Trophoblast cell (in vitro differentiated cells and primary cell): ENCODE results near the gene IP6K2.
A peak's percentile ranks its signal among the peaks of the same experiment; 100 is the strongest.

ENCODE experiments used
- DNase-seq, 2 donors: peaks; one replicate each; pipeline ENCODE4 v3.0.0-alpha.2; 2016
- H2AFZ ChIP-seq: 2 replicates; pipeline ENCODE4 v1.6.1; 2013; ENCODE audit warnings: low read length, moderate library complexity, mild to moderate bottlenecking; ENCODE audit not compliant: insufficient read depth, poor library complexity
- H2AK5ac ChIP-seq: 2 replicates; pipeline ENCODE4 v1.6.1; 2013; ENCODE audit warnings: mild to moderate bottlenecking, low read length
- H2BK120ac ChIP-seq: 2 replicates; pipeline ENCODE4 v1.6.1; 2013; ENCODE audit warnings: low read length, mild to moderate bottlenecking, moderate library complexity; ENCODE audit not compliant: insufficient read depth, poor library complexity
- H2BK12ac ChIP-seq: 2 replicates; pipeline ENCODE4 v1.6.1; 2013; ENCODE audit warnings: mild to moderate bottlenecking, low read length, moderate library complexity
- H2BK5ac ChIP-seq: 2 replicates; pipeline ENCODE4 v1.6.1; 2013; ENCODE audit warnings: low read length, low read depth, moderate library complexity, mild to moderate bottlenecking; ENCODE audit not compliant: poor library complexity
- H3K14ac ChIP-seq: 2 replicates; pipeline ENCODE4 v1.6.1; 2013; ENCODE audit warnings: mild to moderate bottlenecking, low read length
- H3K18ac ChIP-seq: 2 replicates; pipeline ENCODE4 v1.6.1; 2013; ENCODE audit warnings: mild to moderate bottlenecking, low read length
- H3K23ac ChIP-seq: 2 replicates; pipeline ENCODE4 v1.6.1; 2013; ENCODE audit warnings: low read length
- H3K27ac ChIP-seq: 2 replicates; pipeline ENCODE4 v1.5.1; 2013; ENCODE audit warnings: low read depth, mild to moderate bottlenecking, inconsistent platforms, low read length, moderate library complexity
- H3K27me3 ChIP-seq: 2 replicates; pipeline ENCODE4 v1.6.1; 2013; ENCODE audit warnings: inconsistent platforms, mild to moderate bottlenecking, low read length, moderate library complexity; ENCODE audit not compliant: insufficient read depth
- H3K36me3 ChIP-seq, 2 experiments: 1 replicate in 1 of 2; 2 replicates in 1 of 2; pipeline ENCODE4 v1.6.1; 2013; ENCODE audit warnings: low read length in 2 of 2, mild to moderate bottlenecking in 2 of 2, moderate library complexity in 1 of 2; ENCODE audit not compliant: insufficient read depth in 2 of 2, control insufficient read depth in 1 of 2
- H3K4ac ChIP-seq: 2 replicates; pipeline ENCODE4 v1.6.1; 2013; ENCODE audit warnings: low read depth, mild to moderate bottlenecking, low read length, moderate library complexity
- H3K4me1 ChIP-seq, 2 experiments: 1 replicate in 1 of 2; 2 replicates in 1 of 2; pipeline ENCODE4 v1.6.1; 2013; ENCODE audit warnings: low read length in 2 of 2, mild to moderate bottlenecking in 2 of 2, moderate library complexity in 1 of 2; ENCODE audit not compliant: insufficient read depth in 2 of 2, control insufficient read depth in 1 of 2
- H3K4me2 ChIP-seq: 2 replicates; pipeline ENCODE4 v1.6.1; 2013; ENCODE audit warnings: inconsistent platforms, mild to moderate bottlenecking, low read length, moderate library complexity
- H3K4me3 ChIP-seq: 2 replicates; pipeline ENCODE4 v1.5.1; 2013; ENCODE audit warnings: mild to moderate bottlenecking, low read depth, low read length, inconsistent platforms
- H3K79me1 ChIP-seq: one replicate; pipeline ENCODE4 v1.6.1; 2013; ENCODE audit warnings: low read length
- H3K79me2 ChIP-seq: 2 replicates; pipeline ENCODE4 v1.6.1; 2013; ENCODE audit warnings: low read length, mild to moderate bottlenecking; ENCODE audit not compliant: control insufficient read depth, insufficient read depth, poor library complexity
- H3K9ac ChIP-seq: 2 replicates; pipeline ENCODE4 v1.6.1; 2013; ENCODE audit warnings: mild to moderate bottlenecking, low read length
- H3K9me3 ChIP-seq: 2 replicates; pipeline ENCODE4 v1.6.1; 2013; ENCODE audit warnings: low read depth, mild to moderate bottlenecking, control low read depth, inconsistent platforms, low read length; ENCODE audit not compliant: insufficient read depth
- H4K12ac ChIP-seq: 2 replicates; pipeline ENCODE4 v1.6.1; 2013; ENCODE audit warnings: low read depth, mild to moderate bottlenecking, low read length, moderate library complexity
- H4K8ac ChIP-seq: 2 replicates; pipeline ENCODE4 v1.6.1; 2013; ENCODE audit warnings: low read depth, mild to moderate bottlenecking, low read length, moderate library complexity
- H4K91ac ChIP-seq: one replicate; pipeline ENCODE4 v1.6.1; 2013; ENCODE audit warnings: low read depth, mild to moderate bottlenecking, low read length, moderate library complexity
- WGBS: extraction: QIAGEN DNeasy Blood & Tissue Kit; methylation state at CpG from one replicate; pipeline ENCODE4 v1.1.7; 2013; ENCODE audit warnings: missing lambda C conversion rate; ENCODE audit not compliant: insufficient read length, insufficient coverage; ENCODE audit errors: extremely low coverage; 5-methylcytosine and 5-hydroxymethylcytosine counted together

Gene IP6K2

GRCh38 chr3:48698891-48699290, 18.1 kb downstream of the IP6K2 start:
- Histone ChIP-seq H3K27ac (no peak overlapping the region), H3K27me3 (no peaks in the 10 kb centered on the region), H4K91ac (no peak overlapping the region), H2BK120ac (no peak overlapping the region), H2AK5ac (no peak overlapping the region), H3K79me2 (peaks cover 21% of the 10 kb centered on the region), H3K4me3 (no peak overlapping the region), H2BK12ac (no peak overlapping the region), H3K4me1 (peaks cover 12 to 13% of the 10 kb centered on the region in 2 experiments), H3K79me1 (no peaks in the 10 kb centered on the region), H3K18ac (no peak overlapping the region), H4K8ac (no peak overlapping the region), H4K12ac (no peak overlapping the region), H2AFZ (no peak overlapping the region), H3K36me3 (peaks cover 32 to 34% of the 10 kb centered on the region in 2 experiments), H3K9ac (no peak overlapping the region), H3K23ac (no peak overlapping the region), H3K14ac (no peak overlapping the region), H3K4ac (peak overlapping the region; percentile 50), H3K9me3 (no peaks in the 10 kb centered on the region), H3K4me2 (no peak overlapping the region), H2BK5ac (no peak overlapping the region)
- WGBS: no CpG with 5 or more reads among the region's 8 CpGs
- DNase-seq: peak; percentile 58 to 69

DNA sequence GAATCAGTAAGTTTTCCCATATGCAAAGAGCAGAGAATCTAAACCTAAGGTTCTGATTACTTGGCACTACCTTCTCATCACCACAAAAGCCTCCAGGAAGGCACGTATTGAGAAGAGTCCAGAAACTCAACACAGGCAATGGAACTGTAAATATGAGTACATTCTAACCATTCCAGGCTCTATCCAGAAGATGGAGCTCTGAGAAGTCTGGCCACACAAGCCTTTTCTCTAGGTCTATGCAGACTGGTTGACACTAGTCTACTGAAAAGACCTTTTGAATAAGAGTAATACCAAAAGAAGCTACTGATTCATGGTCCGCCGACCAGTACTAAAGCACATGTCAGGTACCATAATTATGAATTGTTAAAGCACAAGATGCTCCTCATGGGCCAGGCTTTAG, 19.1 kb downstream of the IP6K2 start:
- Histone ChIP-seq H3K9ac (no peak overlapping the region), H3K23ac (no peak overlapping the region), H2AFZ (no peak overlapping the region), H3K27me3 (no peaks in the 10 kb centered on the region), H2AK5ac (no peak overlapping the region), H3K18ac (no peak overlapping the region), H3K9me3 (no peaks in the 10 kb centered on the region), H3K4me2 (no peak overlapping the region), H2BK12ac (no peak overlapping the region), H3K36me3 (peaks cover 37 to 43% of the 10 kb centered on the region in 2 experiments), H3K4ac (peak overlapping the region; percentile 50), H3K79me1 (no peaks in the 10 kb centered on the region), H3K4me3 (no peak overlapping the region), H4K12ac (no peak overlapping the region), H2BK120ac (no peak overlapping the region), H3K79me2 (peaks cover 23% of the 10 kb centered on the region), H3K14ac (no peak overlapping the region), H3K27ac (no peak overlapping the region), H4K91ac (no peak overlapping the region), H2BK5ac (no peak overlapping the region), H4K8ac (no peak overlapping the region), H3K4me1 (peaks cover 12 to 13% of the 10 kb centered on the region in 2 experiments)
- no CpG with 5 or more reads among the region's 3 CpGs for WGBS
- no peak for DNase-seq

DNA sequence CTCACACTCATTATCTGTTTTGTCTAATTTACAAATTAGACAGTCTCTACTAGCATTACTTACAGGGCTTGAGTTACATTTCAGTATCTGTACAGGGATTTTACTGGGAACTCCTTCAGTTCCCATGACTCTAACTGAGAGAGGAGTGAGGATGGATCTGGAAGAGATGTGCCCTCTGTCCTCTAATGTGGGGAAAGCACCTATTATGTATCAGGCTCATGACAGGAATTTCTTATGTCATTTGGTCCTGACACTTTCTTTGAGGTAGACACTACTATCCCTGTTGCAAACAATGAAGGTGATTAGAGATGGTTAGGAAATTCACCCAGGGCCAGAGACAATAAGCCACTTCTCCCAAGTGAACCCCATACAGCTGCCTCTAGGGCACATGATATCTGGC, 20.4 kb downstream of the IP6K2 start:
- H3K9me3 ChIP-seq: no peaks in the 10 kb centered on the region
- no peak overlapping the region for H4K12ac ChIP-seq
- H3K27ac ChIP-seq: no peak overlapping the region
- H3K18ac ChIP-seq: no peak overlapping the region
- H4K8ac ChIP-seq: no peak overlapping the region
- no peak overlapping the region for H4K91ac ChIP-seq
- no peak overlapping the region for H2AK5ac ChIP-seq
- no peak overlapping the region for H2BK120ac ChIP-seq
- H3K4ac ChIP-seq: peak overlapping the region; percentile 4
- H3K36me3 ChIP-seq: peaks cover 47 to 54% of the 10 kb centered on the region in 2 experiments
- DNase-seq: no peak
- H2BK5ac ChIP-seq: no peak overlapping the region
- peaks cover 23% of the 10 kb centered on the region for H3K79me2 ChIP-seq
- no peaks in the 10 kb centered on the region for H3K79me1 ChIP-seq
- H3K4me3 ChIP-seq: no peak overlapping the region
- H3K23ac ChIP-seq: no peak overlapping the region
- H3K4me1 ChIP-seq: peaks cover 12 to 13% of the 10 kb centered on the region in 2 experiments
- no peak overlapping the region for H3K4me2 ChIP-seq
- no peak overlapping the region for H3K9ac ChIP-seq
- H3K27me3 ChIP-seq: no peaks in the 10 kb centered on the region
- no peak overlapping the region for H3K14ac ChIP-seq
- no peak overlapping the region for H2AFZ ChIP-seq
- no peak overlapping the region for H2BK12ac ChIP-seq

- peaks cover 12 to 13% of the 10 kb centered on the region in 2 experiments for H3K4me1 ChIP-seq
- no CpG with 5 or more reads among the region's 5 CpGs for WGBS
Observed at GRCh38 chr3:48696156-48696555, 20.9 kb downstream of the IP6K2 start.

More at GRCh38 chr3:48696156-48696555, 20.9 kb downstream of the IP6K2 start:
- Histone ChIP-seq H4K12ac (no peak overlapping the region), H3K27ac (no peak overlapping the region), H3K18ac (no peak overlapping the region), H4K91ac (no peak overlapping the region), H3K4ac (peak overlapping the region; percentile 4), H3K23ac (no peak overlapping the region), H2BK120ac (no peak overlapping the region), H3K79me2 (peaks cover 21% of the 10 kb centered on the region), H2AK5ac (no peak overlapping the region), H3K36me3 (peaks cover 50 to 57% of the 10 kb centered on the region in 2 experiments), H3K79me1 (no peaks in the 10 kb centered on the region), H3K9ac (no peak overlapping the region), H2BK5ac (no peak overlapping the region), H3K9me3 (no peaks in the 10 kb centered on the region), H4K8ac (no peak overlapping the region), H2AFZ (no peak overlapping the region), H3K4me2 (no peak overlapping the region), H2BK12ac (no peak overlapping the region), H3K4me3 (no peak overlapping the region), H3K14ac (no peak overlapping the region), H3K27me3 (no peaks in the 10 kb centered on the region)
- DNase-seq: no peak
